ENCODE data around the gene MSRB1.

GRCh38 chr16:1920727-1921171, 22.2 kb downstream of the MSRB1 start:
- TF ChIP-seq BHLHE40 (IDR thresholded peaks at IDR 0.05; ENCODE audit: low read depth, low read length) (no peak), JUN (IDR thresholded peaks at IDR 0.05) (no peak), FOSB (CRISPR knock-in tag; IDR thresholded peaks at IDR 0.05) (no peak), EP300 (IDR thresholded peaks at IDR 0.05) (no peak), POLR2A (IDR thresholded peaks at IDR 0.05; ENCODE audit: low read length) (no peak), ESRRA (IDR thresholded peaks at IDR 0.05; ENCODE audit: borderline replicate concordance, low read length) (no peak), HOXB13 (CRISPR knock-in tag; IDR thresholded peaks at IDR 0.05; ENCODE audit: low read depth) (no peak), RCOR1 (IDR thresholded peaks at IDR 0.05; ENCODE audit: low read depth, low read length) (no peak), SMC3 (IDR thresholded peaks at IDR 0.05) (no peak), RAD21 (conservative IDR thresholded peaks at IDR 0.05 in 1 of 2, IDR thresholded peaks at IDR 0.05 in 1 of 2) (no peak), RFX5 (IDR thresholded peaks at IDR 0.05) (no peak)
- TF ChIP-seq, protein P1, sequence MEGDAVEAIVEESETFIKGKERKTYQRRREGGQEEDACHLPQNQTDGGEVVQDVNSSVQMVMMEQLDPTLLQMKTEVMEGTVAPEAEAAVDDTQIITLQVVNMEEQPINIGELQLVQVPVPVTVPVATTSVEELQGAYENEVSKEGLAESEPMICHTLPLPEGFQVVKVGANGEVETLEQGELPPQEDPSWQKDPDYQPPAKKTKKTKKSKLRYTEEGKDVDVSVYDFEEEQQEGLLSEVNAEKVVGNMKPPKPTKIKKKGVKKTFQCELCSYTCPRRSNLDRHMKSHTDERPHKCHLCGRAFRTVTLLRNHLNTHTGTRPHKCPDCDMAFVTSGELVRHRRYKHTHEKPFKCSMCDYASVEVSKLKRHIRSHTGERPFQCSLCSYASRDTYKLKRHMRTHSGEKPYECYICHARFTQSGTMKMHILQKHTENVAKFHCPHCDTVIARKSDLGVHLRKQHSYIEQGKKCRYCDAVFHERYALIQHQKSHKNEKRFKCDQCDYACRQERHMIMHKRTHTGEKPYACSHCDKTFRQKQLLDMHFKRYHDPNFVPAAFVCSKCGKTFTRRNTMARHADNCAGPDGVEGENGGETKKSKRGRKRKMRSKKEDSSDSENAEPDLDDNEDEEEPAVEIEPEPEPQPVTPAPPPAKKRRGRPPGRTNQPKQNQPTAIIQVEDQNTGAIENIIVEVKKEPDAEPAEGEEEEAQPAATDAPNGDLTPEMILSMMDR (IDR thresholded peaks at IDR 0.05): no peak
- TF ChIP-seq, protein P2, sequence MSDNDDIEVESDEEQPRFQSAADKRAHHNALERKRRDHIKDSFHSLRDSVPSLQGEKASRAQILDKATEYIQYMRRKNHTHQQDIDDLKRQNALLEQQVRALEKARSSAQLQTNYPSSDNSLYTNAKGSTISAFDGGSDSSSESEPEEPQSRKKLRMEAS (IDR thresholded peaks at IDR 0.05): no peak
- TF ChIP-seq, protein P3, sequence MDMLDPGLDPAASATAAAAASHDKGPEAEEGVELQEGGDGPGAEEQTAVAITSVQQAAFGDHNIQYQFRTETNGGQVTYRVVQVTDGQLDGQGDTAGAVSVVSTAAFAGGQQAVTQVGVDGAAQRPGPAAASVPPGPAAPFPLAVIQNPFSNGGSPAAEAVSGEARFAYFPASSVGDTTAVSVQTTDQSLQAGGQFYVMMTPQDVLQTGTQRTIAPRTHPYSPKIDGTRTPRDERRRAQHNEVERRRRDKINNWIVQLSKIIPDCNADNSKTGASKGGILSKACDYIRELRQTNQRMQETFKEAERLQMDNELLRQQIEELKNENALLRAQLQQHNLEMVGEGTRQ (IDR thresholded peaks at IDR 0.05): no peak

Data from A549 (cell line).